Stimulated activated CD4-positive, alpha-beta T cell treated with anti-CD3 and anti-CD28 coated beads, TNF-alpha, amount 100 ng/mL, for 1 hour (primary cell): ENCODE measurements around the gene FAM156B.
"Not testable (repeated sequence)": the region's sequence is repeated elsewhere in the genome, so short reads cannot be mapped to it uniquely, and the experiment has no call there.

Experiments used
- DNase-seq, 3 donors: peaks; one replicate each; pipeline ENCODE4 v3.0.0-alpha.2; 2020; ENCODE audit warnings: low read depth in 3 of 3, low spot score in 1 of 3

The FAM156B gene, protein sequence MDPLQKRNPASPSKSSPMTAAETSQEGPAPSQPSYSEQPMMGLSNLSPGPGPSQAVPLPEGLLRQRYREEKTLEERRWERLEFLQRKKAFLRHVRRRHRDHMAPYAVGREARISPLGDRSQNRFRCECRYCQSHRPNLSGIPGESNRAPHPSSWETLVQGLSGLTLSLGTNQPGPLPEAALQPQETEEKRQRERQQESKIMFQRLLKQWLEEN

DNA sequence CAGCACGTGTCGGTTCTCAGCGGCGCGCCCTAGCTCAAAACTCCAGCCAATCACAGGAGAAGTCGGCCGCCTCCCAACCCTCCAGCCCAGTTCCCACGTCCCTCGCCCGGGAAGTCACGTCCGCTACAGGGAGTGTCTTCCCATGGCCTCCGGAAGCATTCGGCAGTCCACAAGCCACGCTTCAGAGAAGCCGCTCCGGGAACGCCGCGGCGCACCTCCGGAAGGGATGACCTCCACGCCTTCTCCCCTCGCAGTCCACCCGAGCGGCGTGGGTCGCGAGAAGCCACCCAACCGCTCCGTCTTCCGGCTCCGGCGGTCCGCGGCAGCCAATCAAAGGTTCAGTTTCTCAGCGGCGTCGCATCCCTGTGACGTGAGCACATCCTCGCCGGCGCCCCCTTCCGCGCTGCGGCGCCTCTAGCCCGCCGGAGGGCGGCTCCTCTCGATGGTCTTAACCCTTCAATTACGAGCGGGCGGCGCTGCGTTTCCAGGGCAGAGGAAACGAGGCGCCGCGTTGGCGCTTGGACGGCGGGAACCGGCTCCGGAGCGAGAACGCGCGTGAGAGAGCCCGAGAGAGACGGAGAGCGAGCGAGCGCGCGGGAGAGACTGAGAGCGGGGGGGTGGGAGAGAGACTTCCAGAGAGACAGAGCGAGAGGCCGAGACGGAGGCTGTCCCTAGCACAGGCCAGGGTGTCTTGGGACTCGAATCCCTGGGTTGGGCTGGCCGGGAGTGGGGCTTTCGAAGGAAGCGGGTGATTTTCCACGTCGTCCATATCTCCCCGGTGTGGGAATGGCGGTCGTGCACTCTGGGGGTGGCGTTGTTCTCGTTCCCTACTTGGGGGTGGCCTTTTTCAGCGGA lies at the start of gene FAM156B:
FAM156B (plus strand) TSS at position 476 of the 855 bp plus-strand sequence. CDS start 9,896 bp downstream, outside the sequence.
- not testable (repeated sequence) for DNase-seq

GRCh38 chrX:52852110-52852860 lies 44.8 kb upstream of the FAM156B start:
- DNase-seq: no peak

GRCh38 chrX:52856991-52857525 lies 40.1 kb upstream of the FAM156B start:
- not testable (repeated sequence) for DNase-seq

GRCh38 chrX:52865343-52865998 lies 31.7 kb upstream of the FAM156B start:
- no peak for DNase-seq

- DNase-seq: no peak
Observed at GRCh38 chrX:52867610-52868348, 29.4 kb upstream of the FAM156B start, which contains the start of gene XAGE3. Gene XAGE3 (minus strand): TSS chrX:52868083. CDS start chrX:52867133, 950 bp downstream.

GRCh38 chrX:52870046-52870445 lies 27.1 kb upstream of the FAM156B start:
- DNase-seq: no peak

GRCh38 chrX:52873825-52874224 lies 23.3 kb upstream of the FAM156B start:
- DNase-seq: not testable (repeated sequence)

GRCh38 chrX:52874661-52875060 lies 22.5 kb upstream of the FAM156B start:
- DNase-seq: no peak

- not testable (repeated sequence) for DNase-seq
Observed at GRCh38 chrX:52875436-52875835, 21.7 kb upstream of the FAM156B start.

DNA sequence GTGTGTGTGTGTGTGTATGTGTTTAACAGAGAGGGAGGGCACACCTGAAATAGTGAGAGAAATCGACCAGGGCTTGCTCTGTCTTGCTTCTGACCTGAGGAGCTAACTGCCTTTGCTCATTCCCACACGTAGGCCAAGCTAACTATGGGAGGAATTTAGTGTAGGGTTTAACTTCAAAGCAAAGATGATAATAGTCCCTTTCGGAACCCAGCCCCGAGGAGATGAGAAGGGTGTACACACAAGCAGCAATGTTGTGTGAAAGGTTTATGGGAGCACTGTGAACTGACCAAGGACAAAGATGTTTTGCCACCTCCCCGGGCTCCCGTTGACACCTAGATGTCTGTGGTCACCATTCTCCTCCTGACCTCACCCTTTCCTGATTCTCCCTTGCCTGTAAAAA lies 20.7 kb upstream of the FAM156B start:
- DNase-seq: not testable (repeated sequence)

- DNase-seq: not testable (repeated sequence)
Observed at GRCh38 chrX:52887459-52887858, 9.7 kb upstream of the FAM156B start.

DNA sequence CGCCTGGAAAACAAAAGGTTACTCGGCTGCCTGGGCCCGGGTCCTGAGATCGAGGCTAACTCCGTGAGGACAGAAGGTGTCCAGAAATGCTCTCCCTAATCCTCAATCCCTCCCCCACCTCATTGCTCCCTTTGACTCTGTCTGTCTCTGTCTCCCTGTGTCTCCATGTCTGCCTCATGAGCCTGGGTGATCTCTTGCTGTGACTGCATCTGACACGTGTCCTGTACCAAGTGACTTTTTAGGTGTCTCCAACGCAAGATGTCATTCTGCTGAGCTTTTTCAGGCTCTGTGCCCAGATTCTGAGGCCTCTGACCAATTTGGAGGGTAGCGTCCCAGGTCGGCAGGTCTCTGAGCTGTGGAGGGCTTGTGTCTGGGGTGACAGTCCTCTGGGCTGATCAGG lies 9.0 kb upstream of the FAM156B start:
- DNase-seq: not testable (repeated sequence)

DNA sequence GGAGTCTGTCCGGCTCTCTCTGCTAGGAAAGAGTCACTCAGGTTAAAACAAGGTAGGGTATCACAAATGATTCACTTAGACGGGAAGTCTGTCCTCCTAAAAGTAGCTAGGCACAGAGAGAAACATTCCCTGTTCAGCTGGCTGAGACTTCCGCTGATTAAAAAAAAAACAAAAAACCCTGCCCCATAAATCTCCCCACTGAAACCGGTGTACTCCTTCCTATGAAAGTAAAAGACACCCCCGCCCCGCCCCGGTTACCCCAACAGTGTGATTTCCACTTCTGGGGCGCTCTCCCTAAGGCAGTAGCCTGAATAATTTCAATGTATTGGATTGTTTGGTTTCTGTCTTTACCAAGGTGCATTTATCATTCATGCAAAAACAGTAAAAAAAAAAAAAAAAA lies 692 bp upstream of the FAM156B start:
- not testable (repeated sequence) for DNase-seq

DNA sequence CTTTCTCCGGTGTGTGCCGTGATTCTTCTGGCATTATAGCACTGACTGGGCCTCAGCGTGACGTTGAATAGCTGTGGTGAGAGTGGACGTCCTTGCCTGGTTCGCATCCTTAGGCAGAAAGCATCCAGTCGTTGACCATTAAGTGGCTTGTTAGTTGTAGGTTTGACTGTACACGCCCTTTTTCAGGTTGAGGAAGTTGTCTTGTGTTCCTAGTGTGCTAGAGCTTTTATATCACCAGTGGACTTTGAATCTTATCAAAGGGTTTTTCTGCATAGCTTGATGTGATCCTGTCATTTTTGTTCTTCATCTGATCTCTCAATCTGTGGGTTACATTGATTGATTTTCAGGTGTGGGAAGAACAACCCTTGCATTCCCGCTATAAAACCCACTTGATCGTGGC lies 8.4 kb downstream of the FAM156B start:
- not testable (repeated sequence) for DNase-seq

DNA sequence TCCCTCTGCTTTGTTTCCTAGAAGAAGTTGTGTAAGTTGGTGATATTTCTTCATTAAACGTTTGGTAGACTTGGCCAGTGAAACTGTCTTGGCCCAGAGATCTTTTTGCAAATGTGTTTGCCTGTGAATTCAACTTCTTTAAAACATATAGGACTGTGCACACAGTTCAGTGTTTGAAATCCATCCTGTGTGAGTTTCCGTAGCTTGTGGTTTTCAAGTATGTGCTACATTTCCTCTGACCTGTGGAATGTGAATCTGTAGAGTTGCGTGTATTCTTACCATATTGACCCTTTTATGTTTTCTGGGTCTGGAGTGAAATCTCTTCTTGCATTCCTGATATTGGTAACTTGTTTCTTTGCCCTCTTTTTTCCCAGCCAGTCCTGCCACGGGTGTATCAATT lies 8.9 kb downstream of the FAM156B start:
- DNase-seq: not testable (repeated sequence)

DNA sequence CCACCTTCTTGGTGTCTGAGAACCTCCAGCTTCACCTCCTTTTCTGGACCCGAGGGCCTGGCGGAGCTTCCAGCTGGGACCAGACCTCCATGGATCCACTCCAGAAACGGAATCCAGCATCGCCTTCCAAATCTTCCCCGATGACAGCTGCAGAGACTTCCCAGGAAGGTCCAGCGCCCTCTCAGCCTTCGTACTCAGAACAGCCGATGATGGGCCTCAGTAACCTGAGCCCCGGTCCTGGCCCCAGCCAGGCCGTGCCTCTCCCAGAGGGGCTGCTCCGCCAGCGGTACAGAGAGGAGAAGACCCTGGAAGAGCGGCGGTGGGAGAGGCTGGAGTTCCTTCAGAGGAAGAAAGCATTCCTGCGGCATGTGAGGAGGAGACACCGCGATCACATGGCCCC lies 10.0 kb downstream of the FAM156B start:
- not testable (repeated sequence) for DNase-seq

DNA sequence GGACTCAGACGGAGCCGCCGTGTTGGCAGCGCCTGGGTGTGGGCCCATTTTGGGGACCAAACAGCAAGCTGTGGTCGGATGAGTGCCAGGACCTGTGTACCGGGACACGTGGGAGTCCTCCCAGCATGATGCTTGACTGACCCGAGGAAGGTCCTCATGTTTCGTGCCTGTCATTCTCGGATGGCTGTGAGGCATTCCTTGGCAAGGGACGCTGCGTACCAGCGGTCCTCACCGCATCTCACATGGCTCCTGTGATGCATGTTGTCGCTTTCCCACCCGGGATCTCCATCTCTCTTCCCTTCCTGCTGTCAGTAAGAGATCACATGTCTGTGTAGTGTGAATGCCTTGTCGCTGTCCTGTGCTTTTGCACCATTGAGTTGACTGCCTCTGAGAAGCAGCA lies 10.8 kb downstream of the FAM156B start:
- DNase-seq: not testable (repeated sequence)

DNA sequence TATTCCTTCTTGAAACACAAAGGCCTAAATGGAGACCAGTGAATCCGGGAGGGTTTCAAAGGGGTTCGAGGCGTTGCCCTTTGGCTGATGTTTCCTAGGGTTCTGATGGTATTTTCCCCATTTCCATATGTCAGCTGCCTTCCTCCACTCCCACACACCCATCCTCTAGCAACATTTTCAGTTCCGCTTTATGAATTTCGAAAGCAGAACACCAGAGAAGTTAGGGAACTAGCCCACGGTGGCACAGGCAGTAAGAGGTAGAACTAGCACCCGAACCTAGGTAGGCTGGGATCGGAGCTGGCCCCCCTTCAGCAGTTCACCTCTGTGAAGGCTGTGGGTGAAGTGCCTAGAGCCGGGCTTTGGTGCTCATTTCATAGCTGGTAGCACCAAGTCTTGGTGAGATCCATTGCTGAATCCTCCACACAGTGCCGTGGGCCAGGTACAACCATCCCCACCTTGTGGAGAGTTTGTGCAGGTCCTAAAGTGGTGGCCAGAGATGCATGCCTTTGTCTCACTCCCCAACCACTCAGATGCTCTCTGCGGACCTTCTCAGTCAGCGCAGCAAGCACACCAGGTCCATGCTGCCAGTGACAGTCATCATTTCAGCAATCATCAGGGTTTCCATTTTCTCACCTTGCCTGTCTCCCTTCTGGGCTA lies 12.3 kb downstream of the FAM156B start:
- DNase-seq: not testable (repeated sequence)

GRCh38 chrX:52913681-52914080 lies 16.6 kb downstream of the FAM156B start:
- not testable (repeated sequence) for DNase-seq
